Islet of Langerhans (tissue), 1 donor: ENCODE data around the gene PKP2.

Source experiments
- FAIRE-seq: peaks from one replicate; lab custom pipeline; 2011; peaks lifted over from hg19 to GRCh38; lab: Jason Lieb, UNC

Gene PKP2

DNA sequence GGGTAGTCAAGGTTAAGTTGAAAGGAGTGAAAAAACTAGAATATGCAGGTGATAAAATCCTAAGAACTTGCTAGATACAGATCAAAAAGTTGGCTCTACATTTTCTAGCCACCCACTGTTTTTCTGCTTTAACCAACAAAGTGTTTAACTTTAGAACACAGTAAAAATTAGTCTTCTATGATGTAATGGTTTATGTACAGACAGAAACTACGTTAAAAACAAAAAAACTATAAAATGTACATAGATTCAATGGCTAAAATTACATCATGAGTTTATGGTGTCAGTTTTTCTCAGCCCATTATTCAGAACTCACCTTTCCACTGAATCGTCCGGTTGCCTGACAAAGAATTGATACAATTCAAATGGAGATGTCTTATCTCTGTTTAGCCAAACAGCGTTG lies 143.0 kb downstream of the PKP2 start:
- no peak for FAIRE-seq

DNA sequence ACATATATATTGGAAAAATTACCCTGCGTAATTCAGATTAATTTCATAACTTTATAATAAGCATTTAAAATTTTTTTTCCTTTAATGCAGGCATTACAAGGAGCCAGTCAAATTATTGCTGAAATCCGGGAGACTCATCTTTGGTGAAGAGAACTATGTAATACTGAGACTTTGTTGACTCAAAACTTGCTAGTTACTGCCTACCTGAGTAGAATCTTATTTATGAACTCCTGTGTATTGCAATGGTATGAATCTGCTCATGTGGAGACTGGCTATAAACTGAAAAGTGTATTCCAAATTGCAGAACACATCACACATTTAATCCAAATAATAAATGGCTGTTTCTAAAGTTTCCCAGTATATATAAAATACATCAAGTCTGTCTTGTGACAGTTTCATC lies 153.3 kb downstream of the PKP2 start:
- FAIRE-seq: no peak

DNA sequence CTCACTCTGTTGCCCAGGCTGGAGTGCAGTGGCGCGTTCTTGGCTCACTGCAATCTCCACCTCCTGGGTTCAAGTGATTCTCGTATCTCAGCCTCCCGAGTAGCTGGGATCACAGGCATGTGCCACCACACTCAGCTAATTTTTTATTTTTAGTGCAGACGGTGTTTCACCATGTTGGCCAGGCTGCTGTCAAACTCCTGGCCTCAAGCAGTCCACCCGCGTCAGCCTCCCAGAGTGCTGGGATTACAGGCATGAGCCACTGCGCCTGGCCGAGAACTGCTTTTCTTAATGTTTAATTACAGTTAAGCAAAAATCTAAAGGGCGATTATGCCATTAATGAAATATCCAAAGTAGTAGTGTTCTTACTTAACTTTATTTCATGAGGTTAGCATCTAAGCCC lies 154.4 kb downstream of the PKP2 start:
- no peak for FAIRE-seq
